Type B pancreatic cell (in vitro differentiated cells): ENCODE data around the gene SOAT2. TPM values are rescaled to one million over a fixed set of nuclear protein-coding genes. Genes with fewer than 3 reads are reported as not detected.

ENCODE experiments used
- DNase-seq: peaks from one replicate; pipeline ENCODE4 v3.0.0; 2021; ENCODE audit warnings: mixed read lengths; ENCODE audit not compliant: unreplicated experiment; ENCODE audit errors: extremely low spot score
- H3K27ac Mint-ChIP-seq: 2 replicates; pipeline ENCODE4 v1.8.0; 2021; ENCODE audit warnings: mild to moderate bottlenecking, mixed read lengths
- H3K27me3 Mint-ChIP-seq: 2 replicates; pipeline ENCODE4 v1.8.0; 2021; ENCODE audit warnings: mixed read lengths
- H3K36me3 Mint-ChIP-seq: 2 replicates; pipeline ENCODE4 v1.8.0; 2021; ENCODE audit warnings: mixed read lengths
- H3K4me1 Mint-ChIP-seq: one replicate; pipeline ENCODE4 v1.8.0; 2021; ENCODE audit warnings: mixed read lengths; ENCODE audit not compliant: unreplicated experiment
- H3K4me3 Mint-ChIP-seq: 2 replicates; pipeline ENCODE4 v1.8.0; 2021; ENCODE audit warnings: mild to moderate bottlenecking, mixed read lengths
- H3K9me3 Mint-ChIP-seq: 2 replicates; pipeline ENCODE4 v1.8.0; 2021; ENCODE audit warnings: mixed read lengths
- CTCF ChIP-seq: fragments of 200-600 bp; sonication (generic); conservative IDR thresholded peaks from 2 replicates; pipeline ENCODE4 v1.5.0; 2021; ENCODE audit warnings: antibody characterized with exemption, mild to moderate bottlenecking
- total RNA-seq: library from RNA; stranded (reverse); gene quantifications from 2 replicates; pipeline ENCODE4 v1.2.1, GENCODE V29; 2021; ENCODE audit warnings: low replicate concordance

The SOAT2 gene
- total RNA-seq, 1 donor from 2014 or later = 0.97 TPM

DNA sequence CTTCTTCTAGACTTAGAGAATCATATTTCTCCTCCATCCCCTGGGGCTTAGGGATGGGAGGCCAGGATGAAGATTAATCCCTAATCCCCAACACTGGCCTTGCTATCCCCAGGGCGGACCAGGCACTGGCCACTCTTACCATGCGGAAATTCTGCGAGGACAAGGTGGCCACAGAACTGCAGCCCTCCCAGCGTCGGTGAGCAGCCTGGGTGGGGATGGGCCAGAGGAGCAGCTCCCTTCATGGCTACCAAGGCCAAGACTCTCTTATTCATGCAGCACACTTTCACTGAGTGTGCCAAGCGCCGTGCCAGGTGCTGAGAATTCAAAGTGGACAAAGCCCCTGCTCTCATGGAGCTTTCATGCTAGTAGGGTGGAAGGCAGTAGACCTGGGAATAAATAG is 46.4 kb upstream of the SOAT2 start:
- H3K27me3 Mint-ChIP-seq = no peaks in the 10 kb centered on the region
- H3K4me3 Mint-ChIP-seq = no peak overlapping the region
- no peak overlapping the region for H3K27ac Mint-ChIP-seq
- H3K36me3 Mint-ChIP-seq = no peaks in the 10 kb centered on the region
- no peak for TF ChIP-seq CTCF
- H3K4me1 Mint-ChIP-seq = peaks cover 19% of the 10 kb centered on the region
- DNase-seq = no peak
- no peaks in the 10 kb centered on the region for H3K9me3 Mint-ChIP-seq

GRCh38 chr12:53057816-53058500 is 45.3 kb upstream of the SOAT2 start:
- no peaks in the 10 kb centered on the region for H3K36me3 Mint-ChIP-seq
- H3K4me1 Mint-ChIP-seq = peaks cover 20% of the 10 kb centered on the region
- H3K9me3 Mint-ChIP-seq = no peaks in the 10 kb centered on the region
- H3K27me3 Mint-ChIP-seq = no peaks in the 10 kb centered on the region
- TF ChIP-seq CTCF = no peak
- no peak for DNase-seq
- peak overlapping the region; percentile 48 for H3K27ac Mint-ChIP-seq
- no peak overlapping the region for H3K4me3 Mint-ChIP-seq

DNA sequence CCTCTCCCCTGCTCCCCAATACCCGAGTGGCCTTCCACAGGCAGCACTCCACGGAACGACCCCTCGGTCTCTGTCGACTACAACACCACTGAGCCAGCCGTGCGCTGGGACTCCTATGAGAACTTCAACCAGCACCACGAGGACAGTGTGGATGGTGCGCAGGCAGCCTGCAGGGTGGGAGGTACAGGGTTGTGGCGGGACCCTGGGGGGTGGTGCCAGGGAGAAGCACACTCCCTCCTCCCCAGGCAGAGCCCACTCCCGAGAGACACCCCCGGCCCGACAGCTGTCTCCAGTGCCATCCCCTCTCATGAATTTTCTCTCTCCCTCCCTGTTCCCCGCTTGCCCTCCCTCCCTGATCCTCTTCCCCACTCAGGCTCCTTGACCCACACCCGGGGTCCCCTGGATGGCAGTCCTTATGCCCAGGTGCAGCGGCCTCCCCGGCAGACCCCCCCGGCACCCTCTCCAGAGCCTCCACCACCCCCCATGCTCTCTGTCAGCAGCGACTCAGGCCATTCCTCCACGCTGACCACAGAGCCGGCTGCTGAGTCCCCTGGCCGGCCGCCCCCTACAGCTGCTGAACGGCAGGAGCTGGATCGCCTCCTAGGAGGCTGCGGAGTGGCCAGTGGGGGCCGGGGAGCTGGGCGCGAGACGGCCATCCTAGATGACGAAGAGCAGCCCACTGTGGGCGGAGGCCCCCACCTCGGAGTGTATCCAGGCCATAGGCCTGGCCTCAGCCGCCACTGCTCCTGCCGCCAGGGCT is 44.4 kb upstream of the SOAT2 start:
- H3K27me3 Mint-ChIP-seq = no peaks in the 10 kb centered on the region
- no peaks in the 10 kb centered on the region for H3K9me3 Mint-ChIP-seq
- no peak overlapping the region for H3K4me3 Mint-ChIP-seq
- H3K36me3 Mint-ChIP-seq = no peaks in the 10 kb centered on the region
- H3K27ac Mint-ChIP-seq = no peak overlapping the region
- DNase-seq = no peak
- no peak for TF ChIP-seq CTCF
- H3K4me1 Mint-ChIP-seq = peaks cover 20% of the 10 kb centered on the region

DNA sequence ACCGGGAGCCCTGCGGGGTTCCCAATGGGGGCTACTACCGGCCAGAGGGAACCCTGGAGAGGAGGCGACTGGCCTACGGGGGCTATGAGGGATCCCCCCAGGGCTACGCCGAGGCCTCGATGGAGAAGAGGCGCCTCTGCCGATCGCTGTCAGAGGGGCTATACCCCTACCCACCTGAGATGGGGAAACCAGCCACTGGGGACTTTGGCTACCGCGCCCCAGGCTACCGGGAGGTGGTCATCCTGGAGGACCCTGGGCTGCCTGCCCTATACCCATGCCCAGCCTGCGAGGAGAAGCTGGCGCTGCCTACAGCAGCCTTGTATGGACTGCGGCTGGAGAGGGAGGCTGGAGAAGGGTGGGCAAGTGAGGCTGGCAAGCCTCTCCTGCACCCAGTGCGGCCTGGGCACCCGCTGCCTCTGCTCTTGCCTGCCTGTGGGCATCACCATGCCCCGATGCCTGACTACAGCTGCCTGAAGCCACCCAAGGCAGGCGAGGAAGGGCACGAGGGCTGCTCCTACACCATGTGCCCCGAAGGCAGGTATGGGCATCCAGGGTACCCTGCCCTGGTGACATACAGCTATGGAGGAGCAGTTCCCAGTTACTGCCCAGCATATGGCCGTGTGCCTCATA is 43.7 kb upstream of the SOAT2 start:
- Mint-ChIP-seq H3K4me3 (no peak overlapping the region), H3K9me3 (no peaks in the 10 kb centered on the region), H3K4me1 (peaks cover 15% of the 10 kb centered on the region), H3K27me3 (no peaks in the 10 kb centered on the region), H3K36me3 (no peaks in the 10 kb centered on the region), H3K27ac (no peak overlapping the region)
- no peak for TF ChIP-seq CTCF
- DNase-seq = no peak

GRCh38 chr12:53060064-53060720 is 43.1 kb upstream of the SOAT2 start:
- Mint-ChIP-seq H3K4me3 (no peak overlapping the region), H3K27ac (no peak overlapping the region), H3K4me1 (peaks cover 12% of the 10 kb centered on the region), H3K36me3 (peaks cover 3% of the 10 kb centered on the region), H3K9me3 (no peaks in the 10 kb centered on the region), H3K27me3 (no peaks in the 10 kb centered on the region)
- DNase-seq = no peak
- TF ChIP-seq CTCF = no peak
